Upper lobe of left lung (tissue), 6 donors: ENCODE results near the gene VASN. TPM values are rescaled to one million over a fixed set of nuclear protein-coding genes. Genes with fewer than 3 reads are reported as not detected.

Experiments
- ATAC-seq, 2 donors: fragments of 200-7000 bp; cut with Tn5 transposase; one replicate each; pipeline ENCODE4 v1.9.1; 2022; ENCODE audit warnings: mild to moderate bottlenecking in 2 of 2, moderate library complexity in 2 of 2; ENCODE audit not compliant: low FRiP score in 2 of 2
- DNase-seq, 2 donors: peaks; one replicate each; pipeline ENCODE4 v3.0.0-alpha.2; 2019 to 2020
- H3K27ac ChIP-seq, 4 donors: fragments of 200-600 bp; sonication (generic); one replicate each; pipeline ENCODE4 v1.5.1; 2016 to 2019
- H3K27me3 ChIP-seq, 4 donors: fragments of 200-600 bp; sonication (generic); one replicate each; pipeline ENCODE4 v1.5.1; 2017 to 2019
- H3K36me3 ChIP-seq, 4 donors: fragments of 200-600 bp; sonication (generic); one replicate each; pipeline ENCODE4 v1.5.1; 2016 to 2019
- H3K4me1 ChIP-seq, 4 donors: fragments of 200-600 bp; sonication (generic); one replicate each; pipeline ENCODE4 v1.5.1; 2018 to 2019
- H3K4me3 ChIP-seq, 4 donors: fragments of 200-600 bp; sonication (generic); one replicate each; pipeline ENCODE4 v1.5.1; 2017 to 2019; ENCODE audit warnings: mild to moderate bottlenecking in 2 of 4, moderate library complexity in 1 of 4
- H3K9me3 ChIP-seq, 4 donors: fragments of 200-600 bp; sonication (generic); one replicate each; pipeline ENCODE4 v1.5.1; 2018 to 2019
- CTCF ChIP-seq, 6 experiments: fragments of 450-650 bp in 4 of 6; fragments of 200-600 bp in 2 of 6; sonication (generic) in 2 of 6; IDR thresholded peaks; one replicate each; pipeline ENCODE4 v1.5.1; 2016 to 2019; ENCODE audit warnings: antibody characterized with exemption in 6 of 6
- EP300 ChIP-seq, 4 donors: sonication (generic); formaldehyde crosslinking; IDR thresholded peaks; one replicate each; pipeline ENCODE4 v1.5.1; 2017; ENCODE audit warnings: antibody characterized with exemption in 4 of 4, control low read depth in 2 of 4
- POLR2A ChIP-seq, 4 donors: fragments of 450-650 bp; IDR thresholded peaks; one replicate each; pipeline ENCODE4 v1.5.1; 2016 to 2017; ENCODE audit warnings: antibody characterized with exemption in 4 of 4, mild to moderate bottlenecking in 2 of 4
- POLR2AphosphoS5 ChIP-seq, 2 donors: sonication (generic); formaldehyde crosslinking; IDR thresholded peaks; one replicate each; pipeline ENCODE4 v1.5.1; 2017; ENCODE audit warnings: antibody characterized with exemption in 2 of 2
- WGBS, 2 donors: methylation state at CpG; one replicate each; pipeline ENCODE4 v1.1.5; 2017 to 2018; 5-methylcytosine and 5-hydroxymethylcytosine counted together
- total RNA-seq, 6 donors: library from RNA; depleted of rRNA in 4 of 6; stranded (reverse); fragments of >200 nt in 4 of 6; gene quantifications; one replicate each; pipeline versions ENCODE4 v1.1.0 to v1.2.1, GENCODE V29; 2016 to 2021
- donor health status: DM: no; HTN: no; CAD: no; lungs with moderate emphysema.
- donor health status: DM: no; HTN: yes; CAD: no; lungs with severe emphysema.

The VASN gene
- total RNA-seq, 6 donors from 2014 or later, result 11.4 to 40.6 (median 30.2) TPM

GRCh38 chr16:4373909-4374742, 2.5 kb downstream of the VASN start:
- Histone ChIP-seq H3K4me1 (peaks cover 79 to 96% (median 93%) of the 10 kb centered on the region in 4 donors), H3K9me3 (no peaks in the 10 kb centered on the region), H3K27ac (peak overlapping the region; percentile 82 to 92 (median 85)), H3K36me3 (peaks cover 0 to 13% (median 0%) of the 10 kb centered on the region in 4 donors), H3K4me3 (peak overlapping the region in 3 of 4 donors; percentile 64 to 93 (median 67)), H3K27me3 (no peaks in the 10 kb centered on the region)
- TF ChIP-seq POLR2AphosphoS5 (IDR thresholded peaks at IDR 0.05), result peak in 1 of 2 donors; percentile 66
- no peak for TF ChIP-seq POLR2A (IDR thresholded peaks at IDR 0.05)
- 43 to 60% methylated on average over 2 to 26 of the region's 30 CpGs for WGBS, 2 donors
- DNase-seq (peak; percentile 62 to 89), ATAC-seq (peak; percentile 46 to 49)

- peaks cover 0 to 18% (median 4%) of the 10 kb centered on the region in 4 donors for H3K36me3 ChIP-seq
- H3K9me3 ChIP-seq, result no peaks in the 10 kb centered on the region
- DNase-seq (no peak), ATAC-seq (no peak)
- TF ChIP-seq EP300 (IDR thresholded peaks at IDR 0.05) (no peak), CTCF (IDR thresholded peaks at IDR 0.05) (no peak), POLR2A (IDR thresholded peaks at IDR 0.05) (no peak), POLR2AphosphoS5 (IDR thresholded peaks at IDR 0.05) (no peak)
- H3K27ac ChIP-seq, result peak overlapping the region; percentile 82 to 92 (median 85)
- H3K4me1 ChIP-seq, result peaks cover 71 to 90% (median 81%) of the 10 kb centered on the region in 4 donors
- H3K4me3 ChIP-seq, result peak overlapping the region in 2 of 4 donors; percentile 15 to 23
- 75 to 87% methylated on average over 13 to 15 of the region's 15 CpGs for WGBS, 2 donors
- H3K27me3 ChIP-seq, result no peaks in the 10 kb centered on the region
Observed at GRCh38 chr16:4375717-4376116, 4.1 kb downstream of the VASN start.

GRCh38 chr16:4376126-4376892, 4.7 kb downstream of the VASN start:
- Histone ChIP-seq H3K27ac (peak overlapping the region; percentile 82 to 92 (median 85)), H3K4me3 (peak overlapping the region in 2 of 4 donors; percentile 15 to 23), H3K4me1 (peaks cover 71 to 84% (median 75%) of the 10 kb centered on the region in 4 donors), H3K9me3 (no peaks in the 10 kb centered on the region), H3K36me3 (peaks cover 2 to 24% (median 9%) of the 10 kb centered on the region in 4 donors), H3K27me3 (no peaks in the 10 kb centered on the region)
- 37 to 39% methylated on average over 4 to 26 of the region's 31 CpGs for WGBS, 2 donors
- ATAC-seq (peak; percentile 71 to 74), DNase-seq (peak; percentile 92 to 97)
- no peak for TF ChIP-seq POLR2A (IDR thresholded peaks at IDR 0.05)
- TF ChIP-seq EP300 (IDR thresholded peaks at IDR 0.05), result peak in 1 of 4 donors; percentile 2
- TF ChIP-seq CTCF (IDR thresholded peaks at IDR 0.05), result no peak
- TF ChIP-seq POLR2AphosphoS5 (IDR thresholded peaks at IDR 0.05), result peak in 1 of 2 donors; percentile 55

DNA sequence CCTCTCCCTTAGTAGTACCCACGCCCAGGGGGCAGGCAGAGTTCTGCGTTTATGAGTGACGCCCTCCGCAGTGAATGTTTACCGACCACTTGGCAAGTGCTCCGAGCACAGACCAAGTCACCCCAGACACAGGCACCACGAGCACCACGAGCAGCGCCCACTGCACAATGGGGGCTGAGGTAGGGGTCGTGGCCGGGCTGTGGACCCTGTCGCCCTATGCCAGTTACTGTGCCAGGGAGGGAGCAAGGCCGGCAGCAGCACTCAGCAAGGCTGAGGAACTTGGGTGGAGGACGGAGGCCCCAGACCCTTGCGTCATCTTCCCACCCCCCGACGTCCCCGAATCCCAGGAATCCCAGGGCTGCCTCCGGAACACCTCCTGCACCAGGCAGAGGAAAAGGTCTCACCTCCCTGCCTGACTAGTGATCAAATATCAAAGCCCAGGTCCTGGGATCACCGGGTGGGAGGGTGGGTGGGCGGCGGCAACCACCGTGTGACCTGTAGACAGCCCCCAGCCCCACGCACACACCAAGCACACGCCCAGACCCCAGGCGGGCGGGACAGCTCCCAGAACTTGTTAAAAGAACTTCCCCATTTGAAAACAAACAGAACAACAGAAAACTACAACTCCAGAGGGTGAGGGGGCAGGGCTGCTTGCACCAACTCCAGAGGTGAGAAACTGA, 5.4 kb downstream of the VASN start:
- WGBS, 2 donors, result 62 to 79% methylated on average over 8 to 27 of the region's 27 CpGs
- Histone ChIP-seq H3K27me3 (no peaks in the 10 kb centered on the region), H3K27ac (peak overlapping the region; percentile 82 to 92 (median 85)), H3K4me3 (peak overlapping the region in 1 of 4 donors; percentile 15), H3K36me3 (peaks cover 8 to 31% (median 16%) of the 10 kb centered on the region in 4 donors), H3K4me1 (peaks cover 70 to 76% (median 73%) of the 10 kb centered on the region in 4 donors), H3K9me3 (no peaks in the 10 kb centered on the region)
- DNase-seq (no peak), ATAC-seq (no peak)
- TF ChIP-seq POLR2AphosphoS5 (IDR thresholded peaks at IDR 0.05) (no peak), CTCF (IDR thresholded peaks at IDR 0.05) (no peak), POLR2A (IDR thresholded peaks at IDR 0.05) (no peak), EP300 (IDR thresholded peaks at IDR 0.05) (no peak)
